Transverse colon (tissue), 4 donors: ENCODE data around the gene PAX7. TPM values are rescaled to one million over a fixed set of nuclear protein-coding genes. Genes with fewer than 3 reads are reported as not detected.

Source experiments
- DNase-seq: peaks from one replicate; pipeline ENCODE4 v3.0.0-alpha.2; 2019
- H3K27ac ChIP-seq, 4 donors: fragments of 200-600 bp; sonication (generic); 2 replicates each; pipeline ENCODE4 v1.5.1; 2016 to 2018; ENCODE audit warnings: inconsistent platforms in 4 of 4
- H3K27me3 ChIP-seq: fragments of 200-600 bp; sonication (generic); 2 replicates; pipeline ENCODE4 v1.5.1; 2017; ENCODE audit warnings: inconsistent platforms
- H3K36me3 ChIP-seq, 4 donors: fragments of 200-600 bp; sonication (generic); 2 replicates each; pipeline ENCODE4 v1.5.1; 2017 to 2019; ENCODE audit warnings: inconsistent platforms in 4 of 4
- H3K4me1 ChIP-seq, 4 donors: fragments of 200-600 bp; sonication (generic); 2 replicates each; pipeline ENCODE4 v1.5.1; 2017 to 2020; ENCODE audit warnings: inconsistent platforms in 4 of 4
- H3K4me3 ChIP-seq, 4 donors: fragments of 200-600 bp; sonication (generic); 1 replicate in 1 of 4; 2 replicates in 3 of 4; pipeline versions ENCODE4 v1.5.1 to v1.6.1; 2017 to 2019; ENCODE audit warnings: inconsistent platforms in 4 of 4
- H3K9me3 ChIP-seq, 2 donors: fragments of 200-600 bp; sonication (generic); 2 replicates each; pipeline ENCODE4 v1.5.1; 2017 to 2019; ENCODE audit warnings: inconsistent platforms in 2 of 2
- CTCF ChIP-seq, 5 experiments: fragments of 200-600 bp in 3 of 5; fragments of 450-650 bp in 2 of 5; sonication (generic) in 3 of 5; IDR thresholded peaks; 1 replicate in 2 of 5; 2 replicates in 3 of 5; pipeline ENCODE4 v1.5.1; 2016 to 2017; ENCODE audit warnings: antibody characterized with exemption in 5 of 5, inconsistent platforms in 3 of 5, mild to moderate bottlenecking in 2 of 5, moderate library complexity in 1 of 5
- EP300 ChIP-seq: sonication (generic); formaldehyde crosslinking; IDR thresholded peaks from one replicate; pipeline ENCODE4 v1.6.1; 2017; ENCODE audit warnings: antibody characterized with exemption, low read depth
- POLR2A ChIP-seq: fragments of 450-650 bp; IDR thresholded peaks from one replicate; pipeline ENCODE4 v1.6.1; 2016; ENCODE audit warnings: antibody characterized with exemption, mild to moderate bottlenecking, moderate library complexity
- POLR2AphosphoS5 ChIP-seq, 3 donors: sonication (generic); formaldehyde crosslinking; IDR thresholded peaks; one replicate each; pipeline ENCODE4 v1.6.1; 2016; ENCODE audit warnings: antibody characterized with exemption in 3 of 3
- WGBS, 2 donors: methylation state at CpG; one replicate each; pipeline ENCODE4 v1.1.5; 2018; ENCODE audit warnings: low coverage in 1 of 2; 5-methylcytosine and 5-hydroxymethylcytosine counted together
- in situ Hi-C, 4 donors: fragments of 200-750 bp; cut with MboI; loops; one replicate each; pipeline versions ENCODE4 v1.15.0 to v1.15.1; 2017; ENCODE audit warnings: low sequenced_read_pairs in 3 of 4, low pct_ligation_motif_present in 1 of 4, low pct_unique_long_range_greater_than_20kb in 1 of 4
- intact Hi-C: fragments of 100-400 bp; cut with DNase I; formaldehyde crosslinking; loops from one replicate; pipeline ENCODE4 v1.15.1; 2023; ENCODE audit warnings: low total_unique reads
- total RNA-seq, 4 donors: library from RNA; depleted of rRNA; stranded (reverse); fragments of >200 nt; gene quantifications; one replicate each; pipeline ENCODE4 v1.1.0, GENCODE V29; 2016

Gene PAX7
- total RNA-seq, 4 donors from 2014 or later: not detected

- Histone ChIP-seq H3K9me3 (no peaks in the 10 kb centered on the region), H3K27me3 (peaks cover 39% of the 10 kb centered on the region), H3K36me3 (no peaks in the 10 kb centered on the region), H3K4me3 (no peak overlapping the region), H3K27ac (no peak overlapping the region), H3K4me1 (no peaks in the 10 kb centered on the region)
- TF ChIP-seq EP300 (no peak), POLR2AphosphoS5 (IDR thresholded peaks at IDR 0.05) (no peak), CTCF (IDR thresholded peaks at IDR 0.05) (no peak), POLR2A (no peak)
- WGBS, 2 donors: 73 to 88% methylated on average over 6 to 10 of the region's 10 CpGs
- DNase-seq: no peak
- in situ Hi-C loops: no loop called here
- intact Hi-C loops: no loop called here
Measured at GRCh38 chr1:18793164-18793563, 162.5 kb downstream of the PAX7 start.

- WGBS, 2 donors: 49% methylated on average over 10 of the region's 10 CpGs; no CpG with 5 or more reads in 1 of the 2 donors
- Histone ChIP-seq H3K27me3 (peaks cover 33% of the 10 kb centered on the region), H3K9me3 (no peaks in the 10 kb centered on the region), H3K4me3 (no peak overlapping the region), H3K27ac (no peak overlapping the region), H3K36me3 (no peaks in the 10 kb centered on the region), H3K4me1 (no peaks in the 10 kb centered on the region)
- intact Hi-C loops: no loop called here
- no peak for TF ChIP-seq EP300
- TF ChIP-seq POLR2A: no peak
- no peak for TF ChIP-seq CTCF (IDR thresholded peaks at IDR 0.05)
- no peak for TF ChIP-seq POLR2AphosphoS5 (IDR thresholded peaks at IDR 0.05)
- in situ Hi-C loops: no loop called here
- no peak for DNase-seq
Measured at GRCh38 chr1:18794051-18794450, 163.4 kb downstream of the PAX7 start.

GRCh38 chr1:18794561-18794960, 163.9 kb downstream of the PAX7 start:
- in situ Hi-C loops (no loop called here), intact Hi-C loops (no loop called here)
- Histone ChIP-seq H3K4me3 (no peak overlapping the region), H3K27me3 (peaks cover 28% of the 10 kb centered on the region), H3K4me1 (no peaks in the 10 kb centered on the region), H3K36me3 (no peaks in the 10 kb centered on the region), H3K27ac (no peak overlapping the region), H3K9me3 (no peaks in the 10 kb centered on the region)
- DNase-seq: no peak
- 38% methylated on average over 5 of the region's 5 CpGs; no CpG with 5 or more reads in 1 of the 2 donors for WGBS, 2 donors
- TF ChIP-seq POLR2A (no peak), CTCF (IDR thresholded peaks at IDR 0.05) (no peak), POLR2AphosphoS5 (IDR thresholded peaks at IDR 0.05) (no peak), EP300 (no peak)

- Histone ChIP-seq H3K4me3 (no peak overlapping the region), H3K4me1 (no peaks in the 10 kb centered on the region), H3K27ac (no peak overlapping the region), H3K9me3 (no peaks in the 10 kb centered on the region), H3K36me3 (no peaks in the 10 kb centered on the region), H3K27me3 (peaks cover 22% of the 10 kb centered on the region)
- DNase-seq: no peak
- 65 to 76% methylated on average over 6 to 14 of the region's 14 CpGs for WGBS, 2 donors
- TF ChIP-seq EP300 (no peak), CTCF (IDR thresholded peaks at IDR 0.05) (no peak), POLR2A (no peak), POLR2AphosphoS5 (IDR thresholded peaks at IDR 0.05) (no peak)
- intact Hi-C loops: no loop called here
- in situ Hi-C loops: no loop called here
Measured at GRCh38 chr1:18795002-18795689, 164.5 kb downstream of the PAX7 start.
